HepG2 (cell line): Measurements from ENCODE around the gene KANSL1. TPM values are rescaled to one million over a fixed set of nuclear protein-coding genes. Genes with fewer than 3 reads are reported as not detected.
A peak's percentile ranks its signal among the peaks of the same experiment; 100 is the strongest.

Source experiments
- ATAC-seq: fragments of 200-7000 bp; cut with Tn5 transposase; 3 replicates; pipeline ENCODE4 v1.9.1; 2020; ENCODE audit warnings: mild to moderate bottlenecking, moderate library complexity
- BruUV-seq: library from RNA; stranded (reverse); fragments of 400-500 nt; replicated peaks from 2 replicates; lab custom pipeline; 2021; lab: Mats Ljungman, UMichigan
- CTCF ChIA-PET: fragments of 300-600 bp; formaldehyde crosslinking; extraction: SDS; loops from one replicate; lab custom pipeline; 2021; ENCODE audit warnings: low total read pairs, inconsistent platforms, low intra/inter-chr PET ratio; lab: Yijun Ruan, JAX
- POLR2A ChIA-PET: fragments of 350-600 bp; sonication (Branson Sonifier 250); formaldehyde crosslinking; loops from one replicate; lab custom pipeline; 2020; ENCODE audit warnings: antibody characterized with exemption, inconsistent platforms; lab: Yijun Ruan, JAX
- DNase-seq: peaks from one replicate; pipeline ENCODE4 v3.0.0-alpha.2; 2015; ENCODE audit warnings: low spot score
- FAIRE-seq: peaks from 3 replicates; lab custom pipeline; 2011; peaks lifted over from hg19 to GRCh38; lab: Jason Lieb, UNC
- H2AFZ ChIP-seq: one replicate; pipeline ENCODE4 v1.6.1; 2011; ENCODE audit warnings: low read length, inconsistent platforms
- H3K27ac ChIP-seq: fragments of 300-600 bp; 3 replicates; pipeline ENCODE4 v1.8.0; 2011; ENCODE audit warnings: mixed run types, mild to moderate bottlenecking, mixed read lengths, low read length, inconsistent platforms; ENCODE audit not compliant: insufficient read depth; ENCODE audit errors: extremely low read length
- H3K27me3 ChIP-seq, 2 experiments: fragments of 200-600 bp in 1 of 2; 2 replicates in 1 of 2; 3 replicates in 1 of 2; pipeline versions ENCODE4 v1.6.0 to v1.8.0; 2011; ENCODE audit warnings: low read length in 2 of 2, mild to moderate bottlenecking in 2 of 2, moderate library complexity in 2 of 2, inconsistent platforms in 1 of 2; ENCODE audit not compliant: insufficient read depth in 2 of 2, control insufficient read depth in 1 of 2
- H3K36me3 ChIP-seq, 2 experiments: fragments of 200-600 bp in 1 of 2; replicated peaks in 1 of 2; 2 replicates in 1 of 2; 3 replicates in 1 of 2; pipeline versions ENCODE4 v1.5.1 to v1.8.0; 2011; ENCODE audit warnings: low read length in 2 of 2, inconsistent platforms in 1 of 2; ENCODE audit not compliant: insufficient read depth in 2 of 2, control insufficient read depth in 1 of 2
- H3K4me1 ChIP-seq: 2 replicates; pipeline ENCODE4 v1.5.1; 2012; ENCODE audit warnings: low read length, inconsistent platforms; ENCODE audit not compliant: insufficient read depth
- H3K4me2 ChIP-seq: 2 replicates; pipeline ENCODE4 v1.6.0; 2011; ENCODE audit warnings: low read depth, low read length, inconsistent platforms
- H3K4me3 ChIP-seq, 3 experiments: fragments of 200-600 bp in 1 of 3; sonication (generic), shearing (Covaris generic) in 1 of 3; replicated peaks in 1 of 3; 2 replicates each; pipeline ENCODE4 v1.5.1; 2011 to 2016; ENCODE audit warnings: low read length in 3 of 3, inconsistent platforms in 2 of 3, low read depth in 2 of 3, mild to moderate bottlenecking in 2 of 3, control low read depth in 1 of 3, mixed read lengths in 1 of 3; ENCODE audit not compliant: insufficient read depth in 1 of 3
- H3K79me2 ChIP-seq: one replicate; pipeline ENCODE4 v1.6.1; 2011; ENCODE audit warnings: low read length, inconsistent platforms; ENCODE audit not compliant: insufficient read depth
- H3K9ac ChIP-seq: 2 replicates; pipeline ENCODE4 v1.6.0; 2011; ENCODE audit warnings: mild to moderate bottlenecking, low read depth, low read length, inconsistent platforms; ENCODE audit not compliant: insufficient read depth
- H3K9me3 ChIP-seq: 2 replicates; pipeline ENCODE4 v1.5.1; 2012; ENCODE audit warnings: mild to moderate bottlenecking, low read length
- H4K20me1 ChIP-seq: 2 replicates; pipeline ENCODE4 v1.6.0; 2011; ENCODE audit warnings: inconsistent platforms, mild to moderate bottlenecking, low read length, moderate library complexity; ENCODE audit not compliant: insufficient read depth
- KDM1A ChIP-seq: IDR thresholded peaks from 2 replicates; pipeline ENCODE4 v1.6.1; 2016; ENCODE audit warnings: missing compliant biosample characterization
- KLF9 ChIP-seq: IDR thresholded peaks from 2 replicates; pipeline ENCODE4 v1.6.1; 2016; ENCODE audit warnings: low read depth
- PRDM4 ChIP-seq: sonication (generic); formaldehyde crosslinking; IDR thresholded peaks from 2 replicates; pipeline ENCODE4 v1.9.0; 2021; ENCODE audit warnings: missing genetic modification reagents, borderline replicate concordance
- RBM22 ChIP-seq: fragments of 200-400 bp; formaldehyde crosslinking; optimal IDR thresholded peaks from 2 replicates; pipeline ENCODE3; 2017; ENCODE audit warnings: mild to moderate bottlenecking, low read length, moderate library complexity
- ZBTB1 ChIP-seq: sonication (generic); formaldehyde crosslinking; IDR thresholded peaks from 2 replicates; pipeline ENCODE4 v1.4.0; 2020; ENCODE audit warnings: missing genetic modification reagents, borderline replicate concordance
- ZNF350 ChIP-seq: sonication (generic); formaldehyde crosslinking; IDR thresholded peaks from 2 replicates; pipeline ENCODE4 v1.4.0; 2020; ENCODE audit warnings: mild to moderate bottlenecking, low read depth, missing genetic modification reagents, borderline replicate concordance
- ZNF629 ChIP-seq: sonication (generic); formaldehyde crosslinking; conservative IDR thresholded peaks from 2 replicates; pipeline ENCODE4 v1.5.0; 2020; ENCODE audit warnings: missing genetic modification reagents
- WGBS: methylation state at CpG from one replicate; pipeline ENCODE4 v1.1.6; 2017; ENCODE audit warnings: low lambda C conversion rate; 5-methylcytosine and 5-hydroxymethylcytosine counted together
- in situ Hi-C: cut with HindIII; loops from 2 replicates; pipeline ENCODE4 v1.10.0; 2017; ENCODE audit warnings: low pct_unique_long_range_greater_than_20kb; ENCODE audit not compliant: extremely low pct_ligation_motif_present
- intact Hi-C: fragments of 100-400 bp; cut with micrococcal nuclease; formaldehyde crosslinking; loops from one replicate; pipeline ENCODE4 v1.10.0; 2022; ENCODE audit not compliant: unreplicated experiment
- polyA plus RNA-seq, 8 experiments: library from polyadenylated mRNA; depleted of rRNA in 3 of 8; stranded (reverse) in 7 of 8; unstranded in 1 of 8; fragments of >200 nt; fragmentation: Illumina TruSeq in 4 of 8; extraction: Trizol in 4 of 8; gene quantifications; 2 replicates each; pipeline versions ENCODE4 v1.2.1 to v1.2.3, GENCODE V29; 2011 to 2016; ENCODE audit warnings: low read depth in 4 of 8, missing spikeins in 1 of 8, mixed read lengths in 1 of 8; ENCODE audit not compliant: insufficient read depth in 1 of 8
- total RNA-seq, 5 experiments: library from RNA; depleted of rRNA; stranded (reverse); fragments of >200 nt; fragmentation: Illumina TruSeq; extraction: Trizol; gene quantifications; 2 replicates each; pipeline ENCODE4 v1.2.3, GENCODE V29; 2016; ENCODE audit warnings: low read depth in 1 of 5

KANSL1 gene
- total and polyA plus RNA-seq, 2 of the 13 experiments (the other 11 are each of a cell fraction or from before 2014, with no cell fraction given), result 24.0 to 59.6 TPM

GRCh38 chr17:46118964-46119363 lies 74.3 kb downstream of the KANSL1 start:
- Histone ChIP-seq H4K20me1 (peaks cover 74% of the 10 kb centered on the region), H3K4me2 (no peak overlapping the region), H2AFZ (no peak overlapping the region), H3K27me3 (no peaks in the 10 kb centered on the region), H3K9me3 (no peaks in the 10 kb centered on the region), H3K79me2 (peaks cover 95% of the 10 kb centered on the region)
- in situ Hi-C loops, result no loop called here
- BruUV-seq, result no TSS peak
- ATAC-seq, result no peak
- no peak for FAIRE-seq
- POLR2A ChIA-PET, result no interaction called here
- TF ChIP-seq ZNF350 (CRISPR knock-in tag) (no peak), ZBTB1 (CRISPR knock-in tag) (no peak), ZNF629 (CRISPR knock-in tag) (peak; percentile 71), KLF9 (CRISPR knock-in tag) (no peak), KDM1A (CRISPR knock-in tag) (0 out of 2 replicates have a peak, but pooled peaks have one; percentile 33)
- TF ChIP-seq, all 625 proteins: peak for 2
- H3K4me3 ChIP-seq, result no peak overlapping the region
- intact Hi-C loops, result no loop called here
- no peak overlapping the region for H3K27ac ChIP-seq
- H3K9ac ChIP-seq, result no peak overlapping the region
- WGBS, result 96% methylated on average over 5 of the region's 5 CpGs
- H3K4me1 ChIP-seq, result peaks cover 47% of the 10 kb centered on the region
- H3K36me3 ChIP-seq, result peaks cover 1 to 4% of the 10 kb centered on the region in 2 experiments; a peak in 2 of 5 replicates
- CTCF ChIA-PET, result no interaction called here
- no peak for DNase-seq

GRCh38 chr17:46117850-46118696 lies 75.2 kb downstream of the KANSL1 start:
- H3K4me3 ChIP-seq, result no peak overlapping the region
- no TSS peak for BruUV-seq
- H3K27ac ChIP-seq, result no peak overlapping the region
- H3K4me1 ChIP-seq, result peaks cover 47% of the 10 kb centered on the region
- ATAC-seq (no peak), FAIRE-seq (no peak), DNase-seq (no peak)
- no peak overlapping the region for H3K9ac ChIP-seq
- H3K4me2 ChIP-seq, result no peak overlapping the region
- whole genome bisulfite sequencing, result 73% methylated on average over 5 of the region's 5 CpGs
- CTCF ChIA-PET, result no interaction called here
- intact Hi-C loops, result no loop called here
- H3K9me3 ChIP-seq, result no peaks in the 10 kb centered on the region
- TF ChIP-seq PRDM4 (CRISPR knock-in tag) (no peak), RBM22 (peak; percentile 43)
- H3K79me2 ChIP-seq, result peaks cover 96% of the 10 kb centered on the region
- H2AFZ ChIP-seq, result no peak overlapping the region
- no peaks in the 10 kb centered on the region for H3K27me3 ChIP-seq
- in situ Hi-C loops, result no loop called here
- H4K20me1 ChIP-seq, result peaks cover 71% of the 10 kb centered on the region
- POLR2A ChIA-PET, result interaction anchor here (0.6 kb wide), 1 partner anchor 150 kb away, joined by 4 read pairs; no protein-coding TSS in a partner anchor
- peaks cover 0 to 1% of the 10 kb centered on the region in 2 experiments; a peak in 1 of 5 replicates for H3K36me3 ChIP-seq
